Loucy (cell line): Measurements from ENCODE around the gene ZNF837.

ENCODE experiments used
- H2AFZ ChIP-seq: fragments of 200-600 bp; sonication (generic); 2 replicates; pipeline ENCODE4 v1.6.0; 2016; ENCODE audit warnings: antibody characterized with exemption, mild to moderate bottlenecking, low read length, moderate library complexity
- H3F3A ChIP-seq: fragments of 200-600 bp; 2 replicates; pipeline ENCODE4 v1.6.0; 2016; ENCODE audit warnings: antibody characterized with exemption, low read depth, mild to moderate bottlenecking
- H3K27me3 ChIP-seq: fragments of 200-600 bp; sonication (generic); 2 replicates; pipeline ENCODE4 v1.6.1; 2014; ENCODE audit warnings: low read length, mild to moderate bottlenecking; ENCODE audit not compliant: insufficient read depth, poor library complexity, severe bottlenecking
- H3K36me3 ChIP-seq: fragments of 200-600 bp; sonication (generic); 2 replicates; pipeline ENCODE4 v1.6.1; 2016; ENCODE audit warnings: low read length; ENCODE audit not compliant: insufficient read depth
- H3K4me1 ChIP-seq: fragments of 200-600 bp; sonication (generic); 2 replicates; pipeline ENCODE4 v1.5.1; 2014; ENCODE audit warnings: low read length, mild to moderate bottlenecking; ENCODE audit not compliant: insufficient read depth, poor library complexity, severe bottlenecking
- H3K4me2 ChIP-seq: fragments of 200-600 bp; sonication (generic); 2 replicates; pipeline ENCODE4 v1.6.0; 2014; ENCODE audit warnings: antibody characterized with exemption, low read length, low read depth, mild to moderate bottlenecking; ENCODE audit not compliant: poor library complexity, severe bottlenecking
- H3K4me3 ChIP-seq: fragments of 200-600 bp; sonication (generic); 2 replicates; pipeline ENCODE4 v1.5.1; 2014; ENCODE audit warnings: low read length, mild to moderate bottlenecking, mixed read lengths; ENCODE audit not compliant: poor library complexity, severe bottlenecking
- H3K79me2 ChIP-seq: fragments of 200-600 bp; sonication (generic); 2 replicates; pipeline ENCODE4 v1.6.1; 2014; ENCODE audit warnings: low read length; ENCODE audit not compliant: insufficient read depth
- H3K9ac ChIP-seq: fragments of 200-600 bp; sonication (generic); 2 replicates; pipeline ENCODE4 v1.6.0; 2014; ENCODE audit warnings: mild to moderate bottlenecking, low read depth, low read length, moderate library complexity; ENCODE audit not compliant: poor library complexity, severe bottlenecking
- H3K9me2 ChIP-seq: fragments of 200-600 bp; sonication (generic); replicated peaks from 2 replicates; pipeline ENCODE4 v1.6.1; 2016; ENCODE audit warnings: low read depth, low read length, mixed read lengths
- H3K9me3 ChIP-seq: fragments of 200-600 bp; sonication (generic); 2 replicates; pipeline ENCODE4 v1.6.1; 2014; ENCODE audit warnings: mild to moderate bottlenecking, antibody characterized with exemption, low read length, low read depth; ENCODE audit not compliant: insufficient read depth
- H4K20me1 ChIP-seq: fragments of 200-600 bp; sonication (generic); 2 replicates; pipeline ENCODE4 v1.6.0; 2014; ENCODE audit warnings: antibody characterized with exemption, low read length, mild to moderate bottlenecking; ENCODE audit not compliant: insufficient read depth, poor library complexity, severe bottlenecking
- CTCF ChIP-seq: fragments of 200-600 bp; sonication (generic); conservative IDR thresholded peaks from 2 replicates; pipeline ENCODE4 v1.5.1; 2014; ENCODE audit warnings: mild to moderate bottlenecking, antibody characterized with exemption, low read length
- EZH2phosphoT487 ChIP-seq: fragments of 200-600 bp; IDR thresholded peaks from 2 replicates; pipeline ENCODE4 v1.6.1; 2018; ENCODE audit warnings: antibody characterized with exemption, mild to moderate bottlenecking, moderate library complexity, borderline replicate concordance

ZNF837 gene

GRCh38 chr19:58385891-58386575 lies 5.2 kb upstream of the ZNF837 start:
- peaks cover 34% of the 10 kb centered on the region for H4K20me1 ChIP-seq
- peaks cover 55% of the 10 kb centered on the region for H3K79me2 ChIP-seq
- peak overlapping the region; percentile 96 for H3K4me3 ChIP-seq
- H3K4me1 ChIP-seq: peaks cover 31% of the 10 kb centered on the region
- H3K36me3 ChIP-seq: peaks cover 6% of the 10 kb centered on the region; the same call in 1 of the 2 replicates
- no peaks in the 10 kb centered on the region for H3K27me3 ChIP-seq
- peak overlapping the region; percentile 77 for H2AFZ ChIP-seq
- no peaks in the 10 kb centered on the region for H3K9me2 ChIP-seq
- TF ChIP-seq CTCF: no peak
- no peak for TF ChIP-seq EZH2phosphoT487
- no peaks in the 10 kb centered on the region for H3K9me3 ChIP-seq
- peak overlapping the region; percentile 99 for H3K9ac ChIP-seq
- no peaks in the 10 kb centered on the region for H3F3A ChIP-seq
- peak overlapping the region; percentile 88 for H3K4me2 ChIP-seq

GRCh38 chr19:58385313-58385890 lies 4.6 kb upstream of the ZNF837 start:
- Histone ChIP-seq H3K9me3 (no peaks in the 10 kb centered on the region), H3K4me2 (peak overlapping the region; percentile 88), H2AFZ (no peak overlapping the region), H4K20me1 (peaks cover 30% of the 10 kb centered on the region), H3K79me2 (peaks cover 49% of the 10 kb centered on the region), H3K4me1 (peaks cover 30% of the 10 kb centered on the region), H3K36me3 (peaks cover under 1% of the 10 kb centered on the region; the same call in 1 of the 2 replicates), H3K9ac (peak overlapping the region; percentile 99), H3K9me2 (no peaks in the 10 kb centered on the region), H3K4me3 (peak overlapping the region; percentile 96), H3F3A (no peaks in the 10 kb centered on the region), H3K27me3 (no peaks in the 10 kb centered on the region)
- TF ChIP-seq EZH2phosphoT487 (no peak), CTCF (no peak)

GRCh38 chr19:58382997-58383603 lies 2.3 kb upstream of the ZNF837 start:
- Histone ChIP-seq H3K4me2 (no peak overlapping the region), H3K4me3 (no peak overlapping the region), H3F3A (no peaks in the 10 kb centered on the region), H3K9ac (no peak overlapping the region), H2AFZ (no peak overlapping the region), H3K27me3 (no peaks in the 10 kb centered on the region), H3K36me3 (no peaks in the 10 kb centered on the region), H3K9me3 (no peaks in the 10 kb centered on the region), H3K4me1 (peaks cover 25% of the 10 kb centered on the region), H4K20me1 (peaks cover 10% of the 10 kb centered on the region), H3K79me2 (peaks cover 27% of the 10 kb centered on the region), H3K9me2 (no peaks in the 10 kb centered on the region)
- TF ChIP-seq CTCF (no peak), EZH2phosphoT487 (no peak)
